Transverse colon (tissue), 4 donors: ENCODE data around the gene POLDIP3. TPM values are rescaled to one million over a fixed set of nuclear protein-coding genes. Genes with fewer than 3 reads are reported as not detected.

Experiments used
- DNase-seq: peaks from one replicate; pipeline ENCODE4 v3.0.0-alpha.2; 2019
- H3K27ac ChIP-seq, 4 donors: fragments of 200-600 bp; sonication (generic); 2 replicates each; pipeline ENCODE4 v1.5.1; 2016 to 2018; ENCODE audit warnings: inconsistent platforms in 4 of 4
- H3K27me3 ChIP-seq: fragments of 200-600 bp; sonication (generic); 2 replicates; pipeline ENCODE4 v1.5.1; 2017; ENCODE audit warnings: inconsistent platforms
- H3K36me3 ChIP-seq, 4 donors: fragments of 200-600 bp; sonication (generic); 2 replicates each; pipeline ENCODE4 v1.5.1; 2017 to 2019; ENCODE audit warnings: inconsistent platforms in 4 of 4
- H3K4me1 ChIP-seq, 4 donors: fragments of 200-600 bp; sonication (generic); 2 replicates each; pipeline ENCODE4 v1.5.1; 2017 to 2020; ENCODE audit warnings: inconsistent platforms in 4 of 4
- H3K4me3 ChIP-seq, 4 donors: fragments of 200-600 bp; sonication (generic); 1 replicate in 1 of 4; 2 replicates in 3 of 4; pipeline versions ENCODE4 v1.5.1 to v1.6.1; 2017 to 2019; ENCODE audit warnings: inconsistent platforms in 4 of 4
- H3K9me3 ChIP-seq, 2 donors: fragments of 200-600 bp; sonication (generic); 2 replicates each; pipeline ENCODE4 v1.5.1; 2017 to 2019; ENCODE audit warnings: inconsistent platforms in 2 of 2
- EP300 ChIP-seq: sonication (generic); formaldehyde crosslinking; IDR thresholded peaks from one replicate; pipeline ENCODE4 v1.6.1; 2017; ENCODE audit warnings: antibody characterized with exemption, low read depth
- POLR2A ChIP-seq: fragments of 450-650 bp; IDR thresholded peaks from one replicate; pipeline ENCODE4 v1.6.1; 2016; ENCODE audit warnings: antibody characterized with exemption, mild to moderate bottlenecking, moderate library complexity
- POLR2AphosphoS5 ChIP-seq, 3 donors: sonication (generic); formaldehyde crosslinking; IDR thresholded peaks; one replicate each; pipeline ENCODE4 v1.6.1; 2016; ENCODE audit warnings: antibody characterized with exemption in 3 of 3
- WGBS, 2 donors: methylation state at CpG; one replicate each; pipeline ENCODE4 v1.1.5; 2018; ENCODE audit warnings: low coverage in 1 of 2; 5-methylcytosine and 5-hydroxymethylcytosine counted together
- in situ Hi-C, 4 donors: fragments of 200-750 bp; cut with MboI; loops; one replicate each; pipeline versions ENCODE4 v1.15.0 to v1.15.1; 2017; ENCODE audit warnings: low sequenced_read_pairs in 3 of 4, low pct_ligation_motif_present in 1 of 4, low pct_unique_long_range_greater_than_20kb in 1 of 4
- intact Hi-C: fragments of 100-400 bp; cut with DNase I; formaldehyde crosslinking; loops from one replicate; pipeline ENCODE4 v1.15.1; 2023; ENCODE audit warnings: low total_unique reads
- total RNA-seq, 4 donors: library from RNA; depleted of rRNA; stranded (reverse); fragments of >200 nt; gene quantifications; one replicate each; pipeline ENCODE4 v1.1.0, GENCODE V29; 2016
- TF ChIP-seq, protein P1 (sequence below), 5 experiments: fragments of 200-600 bp in 3 of 5; fragments of 450-650 bp in 2 of 5; sonication (generic) in 3 of 5; IDR thresholded peaks; 1 replicate in 2 of 5; 2 replicates in 3 of 5; pipeline ENCODE4 v1.5.1; 2016 to 2017; ENCODE audit warnings: antibody characterized with exemption in 5 of 5, inconsistent platforms in 3 of 5, mild to moderate bottlenecking in 2 of 5, moderate library complexity in 1 of 5

The POLDIP3 gene
- total RNA-seq, 4 donors from 2014 or later, result 36.5 to 69.5 (median 45.2) TPM

- no peak overlapping the region for H3K4me3 ChIP-seq
- in situ Hi-C loops, result no loop called here
- intact Hi-C loops, result no loop called here
- H3K9me3 ChIP-seq, result no peaks in the 10 kb centered on the region
- H3K27me3 ChIP-seq, result no peaks in the 10 kb centered on the region
- TF ChIP-seq POLR2A (no peak), EP300 (no peak), POLR2AphosphoS5 (IDR thresholded peaks at IDR 0.05) (no peak)
- TF ChIP-seq, protein P1, sequence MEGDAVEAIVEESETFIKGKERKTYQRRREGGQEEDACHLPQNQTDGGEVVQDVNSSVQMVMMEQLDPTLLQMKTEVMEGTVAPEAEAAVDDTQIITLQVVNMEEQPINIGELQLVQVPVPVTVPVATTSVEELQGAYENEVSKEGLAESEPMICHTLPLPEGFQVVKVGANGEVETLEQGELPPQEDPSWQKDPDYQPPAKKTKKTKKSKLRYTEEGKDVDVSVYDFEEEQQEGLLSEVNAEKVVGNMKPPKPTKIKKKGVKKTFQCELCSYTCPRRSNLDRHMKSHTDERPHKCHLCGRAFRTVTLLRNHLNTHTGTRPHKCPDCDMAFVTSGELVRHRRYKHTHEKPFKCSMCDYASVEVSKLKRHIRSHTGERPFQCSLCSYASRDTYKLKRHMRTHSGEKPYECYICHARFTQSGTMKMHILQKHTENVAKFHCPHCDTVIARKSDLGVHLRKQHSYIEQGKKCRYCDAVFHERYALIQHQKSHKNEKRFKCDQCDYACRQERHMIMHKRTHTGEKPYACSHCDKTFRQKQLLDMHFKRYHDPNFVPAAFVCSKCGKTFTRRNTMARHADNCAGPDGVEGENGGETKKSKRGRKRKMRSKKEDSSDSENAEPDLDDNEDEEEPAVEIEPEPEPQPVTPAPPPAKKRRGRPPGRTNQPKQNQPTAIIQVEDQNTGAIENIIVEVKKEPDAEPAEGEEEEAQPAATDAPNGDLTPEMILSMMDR (IDR thresholded peaks at IDR 0.05), result no peak
- H3K4me1 ChIP-seq, result peaks cover 0 to 5% (median under 1%) of the 10 kb centered on the region in 4 donors
- peaks cover 0 to 85% (median 39%) of the 10 kb centered on the region in 4 donors for H3K36me3 ChIP-seq
- WGBS, 2 donors, result 85% methylated on average over 11 of the region's 11 CpGs; no CpG with 5 or more reads in 1 of the 2 donors
- DNase-seq, result no peak
- H3K27ac ChIP-seq, result no peak overlapping the region
These were observed 17.7 kb downstream of the POLDIP3 start for GRCh38 chr22:42596863-42597530.

- intact Hi-C loops, result no loop called here
- no peak for DNase-seq
- H3K4me3 ChIP-seq, result no peak overlapping the region
- H3K27me3 ChIP-seq, result no peaks in the 10 kb centered on the region
- H3K27ac ChIP-seq, result no peak overlapping the region
- no peaks in the 10 kb centered on the region for H3K9me3 ChIP-seq
- in situ Hi-C loops, result no loop called here
- TF ChIP-seq POLR2A (no peak), POLR2AphosphoS5 (IDR thresholded peaks at IDR 0.05) (no peak), EP300 (no peak)
- TF ChIP-seq, protein P1 (IDR thresholded peaks at IDR 0.05), result no peak
- H3K4me1 ChIP-seq, result peaks cover 0 to 5% (median 0%) of the 10 kb centered on the region in 4 donors
- peaks cover 0 to 85% (median 36%) of the 10 kb centered on the region in 4 donors for H3K36me3 ChIP-seq
- 43 to 64% methylated on average over 4 to 5 of the region's 5 CpGs for WGBS, 2 donors
These were observed 18.3 kb downstream of the POLDIP3 start for GRCh38 chr22:42596336-42596735.

DNA sequence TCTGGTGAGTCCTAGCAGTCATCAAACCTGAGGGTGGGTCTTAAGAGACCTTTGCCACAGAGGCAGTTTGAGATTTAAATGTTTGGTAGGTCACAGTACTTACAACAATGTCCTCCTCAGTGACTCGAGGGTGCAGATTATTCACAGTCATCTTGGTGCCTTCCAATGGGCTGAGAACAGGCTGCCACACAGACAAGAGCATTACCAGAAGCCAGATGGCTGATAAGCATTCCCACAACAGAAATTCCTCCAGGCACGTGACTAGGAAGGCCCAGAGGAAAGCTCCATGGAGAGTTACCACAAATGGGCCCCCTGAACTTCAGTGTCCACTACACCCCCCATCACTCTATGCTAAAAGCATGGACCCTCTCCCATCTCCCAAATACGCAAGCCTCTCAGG, 19.2 kb downstream of the POLDIP3 start:
- H3K4me1 ChIP-seq, result peaks cover 0 to 5% (median 0%) of the 10 kb centered on the region in 4 donors
- 82% methylated on average over 3 of the region's 3 CpGs; no CpG with 5 or more reads in 1 of the 2 donors for WGBS, 2 donors
- peaks cover 0 to 85% (median 37%) of the 10 kb centered on the region in 4 donors for H3K36me3 ChIP-seq
- TF ChIP-seq EP300 (no peak), POLR2AphosphoS5 (IDR thresholded peaks at IDR 0.05) (no peak), POLR2A (no peak)
- TF ChIP-seq, protein P1 (IDR thresholded peaks at IDR 0.05), result no peak
- no peaks in the 10 kb centered on the region for H3K27me3 ChIP-seq
- DNase-seq, result no peak
- H3K9me3 ChIP-seq, result no peaks in the 10 kb centered on the region
- no peak overlapping the region for H3K27ac ChIP-seq
- in situ Hi-C loops (no loop called here), intact Hi-C loops (no loop called here)
- no peak overlapping the region for H3K4me3 ChIP-seq

DNA sequence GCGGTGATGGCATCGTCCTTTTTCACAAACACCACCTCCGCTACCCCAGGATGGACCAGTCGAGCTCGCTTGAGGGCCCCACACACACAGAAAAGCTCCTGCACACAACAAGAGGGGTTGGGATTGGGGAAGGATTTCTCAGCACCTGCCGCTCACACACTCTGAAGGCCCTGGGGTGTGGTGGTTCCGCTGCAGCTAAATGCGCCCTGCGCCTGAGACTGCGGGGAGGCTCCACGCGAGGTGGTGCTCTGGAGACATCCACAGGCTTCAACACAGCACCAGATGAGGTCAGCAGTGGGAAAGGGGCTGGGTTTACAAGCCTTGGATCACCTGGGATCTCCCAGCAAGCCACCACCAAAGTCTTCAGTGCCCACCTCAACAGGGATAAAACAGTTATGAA, 22.7 kb downstream of the POLDIP3 start:
- 95% methylated on average over 12 of the region's 12 CpGs; no CpG with 5 or more reads in 1 of the 2 donors for WGBS, 2 donors
- Histone ChIP-seq H3K27ac (no peak overlapping the region), H3K9me3 (no peaks in the 10 kb centered on the region), H3K4me1 (peaks cover 0 to 5% (median 0%) of the 10 kb centered on the region in 4 donors), H3K27me3 (no peaks in the 10 kb centered on the region), H3K36me3 (peaks cover 0 to 85% (median 35%) of the 10 kb centered on the region in 4 donors), H3K4me3 (no peak overlapping the region)
- in situ Hi-C loops, result no loop called here
- intact Hi-C loops, result no loop called here
- TF ChIP-seq POLR2A (no peak), POLR2AphosphoS5 (IDR thresholded peaks at IDR 0.05) (no peak), EP300 (no peak)
- TF ChIP-seq, protein P1 (IDR thresholded peaks at IDR 0.05), result no peak
- DNase-seq, result no peak
